Adrenal gland (tissue), 5 donors: ENCODE results near the gene MRPS18B.
A peak's percentile ranks its signal among the peaks of the same experiment; 100 is the strongest.

Experiments used
- POLR2A ChIP-seq, 2 donors: fragments of 450-650 bp; IDR thresholded peaks; one replicate each; pipeline ENCODE4 v1.6.1; 2017; ENCODE audit warnings: antibody characterized with exemption in 2 of 2, mild to moderate bottlenecking in 2 of 2, moderate library complexity in 1 of 2
- TF ChIP-seq, protein P1 (sequence below), 6 experiments: fragments of 450-650 bp in 4 of 6; fragments of 200-600 bp in 2 of 6; sonication (generic) in 1 of 6; IDR thresholded peaks; 1 replicate in 5 of 6; 2 replicates in 1 of 6; pipeline versions ENCODE4 v1.5.1 to v1.8.0; 2016 to 2021; ENCODE audit warnings: antibody characterized with exemption in 6 of 6, mild to moderate bottlenecking in 2 of 6, moderate library complexity in 1 of 6
- donor health status: DM: no; HTN: no; CAD: no.

DNA sequence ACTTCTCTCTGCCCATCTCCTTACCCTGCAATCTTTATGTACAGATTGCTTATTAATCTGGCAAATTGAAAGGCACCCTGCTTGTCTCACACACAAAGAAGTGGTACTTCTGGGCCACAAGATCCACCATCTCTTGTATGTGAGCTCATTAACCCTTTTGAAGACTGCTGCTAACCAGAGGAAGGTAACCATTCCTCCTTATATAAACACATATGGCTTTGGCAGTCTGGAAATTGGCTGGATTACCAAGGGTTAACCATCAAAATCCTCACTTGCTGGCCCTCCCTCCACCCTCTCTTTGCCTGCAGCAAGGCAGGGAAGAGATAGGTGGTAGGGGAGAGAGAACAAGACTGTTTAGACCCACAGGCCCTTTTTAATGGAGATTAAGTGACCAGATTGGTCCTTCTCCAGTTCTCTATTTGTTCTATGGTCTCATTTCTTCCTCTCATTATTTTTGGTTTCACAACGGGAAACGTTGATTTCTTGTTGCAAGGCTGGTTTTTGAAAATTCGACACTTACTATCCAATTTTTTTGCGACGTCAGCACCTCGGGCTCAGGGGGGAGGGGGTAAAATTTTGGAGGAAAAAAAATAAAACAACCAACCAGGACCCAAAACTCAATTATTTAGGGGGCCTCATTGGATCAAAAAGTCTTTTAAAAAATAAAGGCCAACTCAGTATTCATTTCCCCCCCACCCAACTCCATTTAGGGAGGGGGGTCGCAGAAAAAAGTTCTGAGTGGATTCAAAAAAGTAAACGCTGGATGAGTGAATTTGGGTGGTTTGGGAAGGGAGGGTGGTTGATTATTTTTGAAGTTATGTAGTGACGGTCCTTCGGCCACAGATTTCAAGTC, 1.5 kb upstream of the MRPS18B start:
- TF ChIP-seq, protein P1, sequence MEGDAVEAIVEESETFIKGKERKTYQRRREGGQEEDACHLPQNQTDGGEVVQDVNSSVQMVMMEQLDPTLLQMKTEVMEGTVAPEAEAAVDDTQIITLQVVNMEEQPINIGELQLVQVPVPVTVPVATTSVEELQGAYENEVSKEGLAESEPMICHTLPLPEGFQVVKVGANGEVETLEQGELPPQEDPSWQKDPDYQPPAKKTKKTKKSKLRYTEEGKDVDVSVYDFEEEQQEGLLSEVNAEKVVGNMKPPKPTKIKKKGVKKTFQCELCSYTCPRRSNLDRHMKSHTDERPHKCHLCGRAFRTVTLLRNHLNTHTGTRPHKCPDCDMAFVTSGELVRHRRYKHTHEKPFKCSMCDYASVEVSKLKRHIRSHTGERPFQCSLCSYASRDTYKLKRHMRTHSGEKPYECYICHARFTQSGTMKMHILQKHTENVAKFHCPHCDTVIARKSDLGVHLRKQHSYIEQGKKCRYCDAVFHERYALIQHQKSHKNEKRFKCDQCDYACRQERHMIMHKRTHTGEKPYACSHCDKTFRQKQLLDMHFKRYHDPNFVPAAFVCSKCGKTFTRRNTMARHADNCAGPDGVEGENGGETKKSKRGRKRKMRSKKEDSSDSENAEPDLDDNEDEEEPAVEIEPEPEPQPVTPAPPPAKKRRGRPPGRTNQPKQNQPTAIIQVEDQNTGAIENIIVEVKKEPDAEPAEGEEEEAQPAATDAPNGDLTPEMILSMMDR (IDR thresholded peaks at IDR 0.05): peak in 1 of 6 experiments; percentile 9
- peak; percentile 33 to 64 for TF ChIP-seq POLR2A (IDR thresholded peaks at IDR 0.05)
